Muscle of leg (tissue), 11 donors: ENCODE measurements around the gene MSH6. TPM values are rescaled to one million over a fixed set of nuclear protein-coding genes. Genes with fewer than 3 reads are reported as not detected.

ENCODE experiments used
- DNase-seq: peaks from one replicate; pipeline ENCODE4 v3.0.0; 2013
- H3K27ac ChIP-seq: one replicate; pipeline ENCODE4 v1.5.1; 2013; ENCODE audit warnings: mild to moderate bottlenecking, low read length, control low read depth
- H3K27me3 ChIP-seq: one replicate; pipeline ENCODE4 v1.6.1; 2013; ENCODE audit warnings: low read length; ENCODE audit not compliant: control insufficient read depth, insufficient read depth
- H3K36me3 ChIP-seq: one replicate; pipeline ENCODE4 v1.6.1; 2013; ENCODE audit warnings: low read length; ENCODE audit not compliant: control insufficient read depth, insufficient read depth
- H3K4me1 ChIP-seq: one replicate; pipeline ENCODE4 v1.6.1; 2013; ENCODE audit warnings: low read length; ENCODE audit not compliant: control insufficient read depth, insufficient read depth
- H3K4me3 ChIP-seq: one replicate; pipeline ENCODE4 v1.5.1; 2013; ENCODE audit warnings: low read length, control low read depth
- H3K9me3 ChIP-seq: replicated peaks from 2 replicates; pipeline ENCODE4 v1.6.1; 2013; ENCODE audit warnings: low read depth, low read length; ENCODE audit not compliant: control insufficient read depth
- WGBS: methylation state at CpG from one replicate; pipeline ENCODE4 v1.1.5; 2013; ENCODE audit warnings: missing lambda C conversion rate; ENCODE audit not compliant: insufficient coverage; 5-methylcytosine and 5-hydroxymethylcytosine counted together
- polyA plus RNA-seq, 8 donors: library from polyadenylated mRNA; unstranded; fragments of 120-200 nt; gene quantifications; one replicate each; pipeline versions ENCODE4 v1.2.1 to v1.2.3, GENCODE V29; 2013; ENCODE audit warnings: inconsistent platforms in 1 of 8, low replicate concordance in 1 of 8; ENCODE audit not compliant: insufficient read length in 8 of 8, insufficient read depth in 1 of 8
- total RNA-seq: library from RNA; stranded (reverse); fragments of 120-200 nt; gene quantifications from one replicate; pipeline ENCODE4 v1.2.4, GENCODE V29; 2013

Gene MSH6
- total and polyA plus RNA-seq, 9 donors = 28.1 to 53.9 (median 43.9) TPM

DNA sequence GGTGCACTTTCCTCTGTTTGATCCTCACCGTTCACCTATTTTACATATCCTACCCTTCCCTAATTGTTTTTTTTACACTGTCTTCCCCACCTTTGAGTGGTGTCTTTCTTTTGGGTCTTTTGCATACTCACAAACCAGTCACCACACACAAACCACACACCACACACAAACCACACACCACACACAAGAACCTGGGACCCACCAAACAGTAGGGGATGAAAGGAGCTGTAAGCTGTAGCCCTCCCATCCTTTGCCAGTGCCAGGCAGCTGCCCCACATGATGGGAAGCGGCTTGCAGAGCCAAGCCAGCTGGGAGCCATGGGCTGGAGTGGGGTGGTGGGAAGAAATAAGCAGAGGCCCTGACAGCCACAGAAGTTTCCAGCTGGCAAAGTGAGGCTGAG is 38.9 kb upstream of the MSH6 start:
- peaks cover 7% of the 10 kb centered on the region for H3K9me3 ChIP-seq
- no peaks in the 10 kb centered on the region for H3K36me3 ChIP-seq
- WGBS = 94% methylated on average over 2 of the region's 2 CpGs
- H3K4me1 ChIP-seq = no peaks in the 10 kb centered on the region
- H3K27ac ChIP-seq = no peak overlapping the region
- H3K4me3 ChIP-seq = no peak overlapping the region
- DNase-seq = no peak
- H3K27me3 ChIP-seq = no peaks in the 10 kb centered on the region

GRCh38 chr2:47747878-47748277 is 35.1 kb upstream of the MSH6 start:
- peaks cover 7% of the 10 kb centered on the region for H3K9me3 ChIP-seq
- H3K27me3 ChIP-seq = no peaks in the 10 kb centered on the region
- WGBS = 80% methylated on average over 1 of the region's 4 CpGs
- no peak overlapping the region for H3K4me3 ChIP-seq
- no peaks in the 10 kb centered on the region for H3K36me3 ChIP-seq
- no peaks in the 10 kb centered on the region for H3K4me1 ChIP-seq
- no peak overlapping the region for H3K27ac ChIP-seq
- no peak for DNase-seq

GRCh38 chr2:47751856-47752414 is 31.0 kb upstream of the MSH6 start:
- no peaks in the 10 kb centered on the region for H3K27me3 ChIP-seq
- no peak overlapping the region for H3K27ac ChIP-seq
- peaks cover 4% of the 10 kb centered on the region for H3K4me1 ChIP-seq
- no peaks in the 10 kb centered on the region for H3K36me3 ChIP-seq
- H3K9me3 ChIP-seq = peaks cover 7% of the 10 kb centered on the region
- no peak for DNase-seq
- no peak overlapping the region for H3K4me3 ChIP-seq
- 53% methylated on average over 7 of the region's 10 CpGs for WGBS

- WGBS = 62% methylated on average over 1 of the region's 3 CpGs
- H3K27me3 ChIP-seq = no peaks in the 10 kb centered on the region
- peaks cover 3% of the 10 kb centered on the region for H3K9me3 ChIP-seq
- H3K36me3 ChIP-seq = no peaks in the 10 kb centered on the region
- peaks cover 2% of the 10 kb centered on the region for H3K4me1 ChIP-seq
- DNase-seq = no peak
- no peak overlapping the region for H3K27ac ChIP-seq
- no peak overlapping the region for H3K4me3 ChIP-seq
These were observed 15.5 kb upstream of the MSH6 start for GRCh38 chr2:47767497-47767844.

- H3K4me3 ChIP-seq = no peak overlapping the region
- no peaks in the 10 kb centered on the region for H3K27me3 ChIP-seq
- 26% methylated on average over 20 of the region's 28 CpGs for WGBS
- peak; percentile 56 for DNase-seq
- no peaks in the 10 kb centered on the region for H3K36me3 ChIP-seq
- H3K9me3 ChIP-seq = peaks cover 3% of the 10 kb centered on the region
- H3K27ac ChIP-seq = no peak overlapping the region
- peaks cover 2% of the 10 kb centered on the region for H3K4me1 ChIP-seq
These were observed 14.9 kb upstream of the MSH6 start for GRCh38 chr2:47767880-47768609.

- DNase-seq = no peak
- 75% methylated on average over 1 of the region's 9 CpGs for WGBS
- Histone ChIP-seq H3K36me3 (no peaks in the 10 kb centered on the region), H3K4me3 (no peak overlapping the region), H3K4me1 (peaks cover 2% of the 10 kb centered on the region), H3K27me3 (no peaks in the 10 kb centered on the region), H3K27ac (no peak overlapping the region), H3K9me3 (peaks cover 3% of the 10 kb centered on the region)
These were observed 13.6 kb upstream of the MSH6 start for GRCh38 chr2:47769318-47769717.

DNA sequence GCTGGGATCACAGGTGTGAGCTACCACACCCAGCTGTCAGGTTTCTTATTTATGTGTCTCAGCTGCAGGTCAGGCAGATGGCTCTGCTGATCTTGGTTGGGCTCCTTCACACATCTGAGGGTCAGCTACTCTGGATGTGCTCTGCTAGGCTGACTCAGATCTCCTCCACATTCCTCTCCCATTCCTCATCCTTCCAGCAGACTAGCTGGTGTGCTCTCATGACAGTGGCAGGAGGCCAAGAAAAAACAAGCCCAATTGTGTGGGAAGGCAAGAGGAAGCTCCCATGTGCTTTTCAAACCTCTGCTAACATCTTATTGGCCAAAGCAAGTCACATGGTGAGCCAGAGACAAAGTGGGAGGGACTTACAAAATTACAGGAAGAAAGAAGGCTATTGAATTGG is 11.7 kb upstream of the MSH6 start:
- Histone ChIP-seq H3K4me3 (no peak overlapping the region), H3K9me3 (peaks cover 3% of the 10 kb centered on the region), H3K27me3 (no peaks in the 10 kb centered on the region), H3K36me3 (no peaks in the 10 kb centered on the region), H3K27ac (no peak overlapping the region), H3K4me1 (peaks cover 2% of the 10 kb centered on the region)
- DNase-seq = no peak

GRCh38 chr2:47772343-47772742 is 10.6 kb upstream of the MSH6 start:
- no peak overlapping the region for H3K4me3 ChIP-seq
- H3K9me3 ChIP-seq = peaks cover 3% of the 10 kb centered on the region
- 100% methylated on average over 2 of the region's 2 CpGs for WGBS
- no peak for DNase-seq
- H3K36me3 ChIP-seq = no peaks in the 10 kb centered on the region
- no peak overlapping the region for H3K27ac ChIP-seq
- H3K4me1 ChIP-seq = peaks cover 2% of the 10 kb centered on the region
- H3K27me3 ChIP-seq = no peaks in the 10 kb centered on the region

DNA sequence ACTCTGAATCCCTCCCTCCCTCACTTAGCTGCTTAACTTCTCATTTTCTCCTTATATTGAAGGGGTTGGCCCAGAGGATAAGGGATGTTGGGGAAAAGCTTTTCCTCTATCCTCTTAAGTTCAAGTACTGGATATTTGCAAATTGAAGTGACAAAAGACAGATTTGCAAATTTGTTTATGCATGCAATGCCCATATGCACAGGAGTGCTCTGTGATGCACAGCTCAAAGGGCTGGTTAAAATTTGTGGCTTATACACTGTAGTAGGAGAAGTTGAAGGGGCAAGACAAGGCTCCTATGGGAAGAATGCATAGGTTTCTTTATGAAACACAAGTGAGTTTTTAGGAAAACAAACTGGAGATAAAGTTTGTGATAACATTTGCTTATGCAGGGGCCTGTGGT is 8.4 kb upstream of the MSH6 start:
- peaks cover 3% of the 10 kb centered on the region for H3K9me3 ChIP-seq
- H3K4me3 ChIP-seq = no peak overlapping the region
- H3K36me3 ChIP-seq = no peaks in the 10 kb centered on the region
- no peaks in the 10 kb centered on the region for H3K4me1 ChIP-seq
- DNase-seq = no peak
- no peak overlapping the region for H3K27ac ChIP-seq
- no peaks in the 10 kb centered on the region for H3K27me3 ChIP-seq

DNA sequence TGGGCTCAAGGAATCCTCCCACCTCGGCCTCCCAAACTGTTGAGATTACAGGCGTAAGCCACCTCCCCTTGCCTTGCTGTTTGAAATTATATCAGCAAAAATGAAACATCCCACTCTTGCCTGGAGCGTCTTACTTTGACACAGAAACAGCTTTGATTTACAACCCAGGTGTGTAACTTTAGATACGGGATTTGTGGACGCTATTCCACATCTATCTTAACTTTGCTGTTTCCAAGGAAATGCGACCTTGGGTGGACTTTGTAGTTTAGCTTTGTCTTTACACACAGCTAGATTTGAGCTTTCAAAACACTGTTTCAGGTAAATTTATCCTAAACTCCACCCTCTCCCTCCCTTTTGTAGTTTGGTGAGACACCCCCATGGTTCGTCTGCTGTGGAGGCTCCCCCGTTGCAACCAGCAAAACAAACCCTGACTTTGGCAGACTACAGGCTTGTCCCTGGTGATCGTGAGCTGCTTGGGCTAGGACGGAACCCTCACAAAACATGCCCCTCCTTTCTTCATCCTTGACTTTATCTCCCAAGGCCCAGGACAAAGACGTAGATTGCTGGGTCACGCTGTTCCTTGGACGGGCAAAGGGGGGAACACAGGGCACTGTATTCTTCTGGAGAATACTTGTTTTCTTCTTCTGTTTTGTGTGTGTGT is 5.5 kb upstream of the MSH6 start:
- 38% methylated on average over 2 of the region's 13 CpGs for WGBS
- Histone ChIP-seq H3K27me3 (no peaks in the 10 kb centered on the region), H3K9me3 (no peaks in the 10 kb centered on the region), H3K4me1 (no peaks in the 10 kb centered on the region), H3K4me3 (no peak overlapping the region), H3K27ac (no peak overlapping the region), H3K36me3 (no peaks in the 10 kb centered on the region)
- DNase-seq = no peak
